ENCODE measurements around the gene PGM2L1.

The PGM2L1 gene

DNA sequence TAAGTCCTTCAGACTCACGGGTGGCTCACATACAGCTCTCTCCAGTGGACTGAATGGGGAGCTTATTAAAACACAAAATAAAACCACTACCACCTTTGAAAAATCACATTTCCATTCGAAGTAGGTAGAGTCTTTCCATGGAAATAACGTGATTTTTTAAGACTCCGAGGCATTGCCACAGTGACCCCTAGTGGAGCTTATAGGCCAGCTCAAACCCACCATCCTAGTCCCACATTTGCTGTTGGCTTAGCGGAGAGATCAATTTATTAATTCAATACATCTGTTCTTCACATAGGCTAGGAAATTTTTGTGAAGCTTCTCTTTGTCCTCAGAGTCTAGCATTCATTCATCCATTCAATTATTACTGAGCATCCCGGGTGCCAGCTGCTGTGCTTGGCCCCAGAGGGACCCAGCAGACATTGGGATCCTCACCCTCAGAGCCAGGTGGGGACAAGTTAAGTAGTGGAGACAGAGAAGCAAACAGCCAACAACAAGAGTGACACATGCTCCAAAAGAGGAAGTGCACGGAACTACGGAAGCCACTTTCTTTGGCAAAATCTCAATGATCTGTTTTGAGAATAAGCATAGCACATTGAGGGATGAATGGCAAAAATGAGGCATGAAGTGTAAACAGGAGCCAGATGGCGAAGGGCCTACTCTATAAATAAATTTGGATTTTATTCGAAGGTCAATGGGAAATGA is 76.6 kb downstream of the PGM2L1 start:
- Histone ChIP-seq H3K4me1 (ENCODE audit: low read length) (no peaks in the 10 kb centered on the region), H3K36me3 (replicated peaks; ENCODE audit: insufficient read depth, low read length) (no peaks in the 10 kb centered on the region), H3K4me3 (ENCODE audit: low read length) (no peak overlapping the region), H3K27me3 (replicated peaks; ENCODE audit: insufficient read depth, low read length) (no peaks in the 10 kb centered on the region), H3K9me3 (replicated peaks; ENCODE audit: insufficient read depth, low read length) (no peaks in the 10 kb centered on the region), H3K9ac (ENCODE audit: low read length) (no peak overlapping the region), H2AFZ (ENCODE audit: low read length) (no peak overlapping the region), H4K20me1 (ENCODE audit: insufficient read depth, low read length) (no peaks in the 10 kb centered on the region), H3K79me2 (ENCODE audit: low read length) (no peaks in the 10 kb centered on the region), H3K4me2 (ENCODE audit: low read depth, low read length) (no peak overlapping the region), H3K9me2 (replicated peaks; ENCODE audit: insufficient read depth, low read length) (no peaks in the 10 kb centered on the region), H3K27ac (ENCODE audit: low read length) (no peak overlapping the region), H3F3A (ENCODE audit: insufficient read depth, low read length) (no peaks in the 10 kb centered on the region)
- TF ChIP-seq, protein P1, sequence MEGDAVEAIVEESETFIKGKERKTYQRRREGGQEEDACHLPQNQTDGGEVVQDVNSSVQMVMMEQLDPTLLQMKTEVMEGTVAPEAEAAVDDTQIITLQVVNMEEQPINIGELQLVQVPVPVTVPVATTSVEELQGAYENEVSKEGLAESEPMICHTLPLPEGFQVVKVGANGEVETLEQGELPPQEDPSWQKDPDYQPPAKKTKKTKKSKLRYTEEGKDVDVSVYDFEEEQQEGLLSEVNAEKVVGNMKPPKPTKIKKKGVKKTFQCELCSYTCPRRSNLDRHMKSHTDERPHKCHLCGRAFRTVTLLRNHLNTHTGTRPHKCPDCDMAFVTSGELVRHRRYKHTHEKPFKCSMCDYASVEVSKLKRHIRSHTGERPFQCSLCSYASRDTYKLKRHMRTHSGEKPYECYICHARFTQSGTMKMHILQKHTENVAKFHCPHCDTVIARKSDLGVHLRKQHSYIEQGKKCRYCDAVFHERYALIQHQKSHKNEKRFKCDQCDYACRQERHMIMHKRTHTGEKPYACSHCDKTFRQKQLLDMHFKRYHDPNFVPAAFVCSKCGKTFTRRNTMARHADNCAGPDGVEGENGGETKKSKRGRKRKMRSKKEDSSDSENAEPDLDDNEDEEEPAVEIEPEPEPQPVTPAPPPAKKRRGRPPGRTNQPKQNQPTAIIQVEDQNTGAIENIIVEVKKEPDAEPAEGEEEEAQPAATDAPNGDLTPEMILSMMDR (IDR thresholded peaks at IDR 0.05; ENCODE audit: low read length), result peak; percentile 75
- TF ChIP-seq EZH2phosphoT487 (IDR thresholded peaks at IDR 0.05; ENCODE audit: low read length), result no peak
- peak; percentile 15 for DNase-seq

DNA sequence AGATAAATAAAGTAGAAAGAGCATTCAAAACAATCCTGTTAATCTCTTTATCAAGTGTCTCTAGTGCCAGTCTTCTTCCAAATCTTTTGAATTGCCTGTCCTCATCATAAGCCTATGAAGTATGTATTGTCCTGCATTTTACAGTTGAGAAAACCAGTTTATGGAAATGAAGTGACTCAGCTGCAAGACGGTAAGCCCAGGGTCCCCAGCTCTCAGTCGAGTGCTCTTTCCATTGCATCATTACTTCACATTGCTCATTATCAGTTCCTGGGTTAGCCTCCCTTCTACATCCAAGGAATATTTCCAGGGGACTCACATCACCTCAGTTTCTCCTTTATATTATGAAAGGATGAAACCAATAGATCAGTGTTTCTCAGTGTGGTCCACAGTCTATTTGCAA is 77.7 kb downstream of the PGM2L1 start:
- Histone ChIP-seq H3K79me2 (ENCODE audit: low read length) (no peaks in the 10 kb centered on the region), H3K9ac (ENCODE audit: low read length) (no peak overlapping the region), H3K4me2 (ENCODE audit: low read depth, low read length) (no peak overlapping the region), H3F3A (ENCODE audit: insufficient read depth, low read length) (no peaks in the 10 kb centered on the region), H3K27me3 (replicated peaks; ENCODE audit: insufficient read depth, low read length) (no peaks in the 10 kb centered on the region), H3K4me3 (ENCODE audit: low read length) (no peak overlapping the region), H3K36me3 (replicated peaks; ENCODE audit: insufficient read depth, low read length) (no peaks in the 10 kb centered on the region), H3K4me1 (ENCODE audit: low read length) (no peaks in the 10 kb centered on the region), H3K9me3 (replicated peaks; ENCODE audit: insufficient read depth, low read length) (no peaks in the 10 kb centered on the region), H4K20me1 (ENCODE audit: insufficient read depth, low read length) (no peaks in the 10 kb centered on the region), H3K9me2 (replicated peaks; ENCODE audit: insufficient read depth, low read length) (no peaks in the 10 kb centered on the region), H2AFZ (ENCODE audit: low read length) (no peak overlapping the region), H3K27ac (ENCODE audit: low read length) (no peak overlapping the region)
- TF ChIP-seq EZH2 (optimal IDR thresholded peaks at IDR 0.05; ENCODE audit: low read depth, low read length), result no peak
- TF ChIP-seq, protein P1 (IDR thresholded peaks at IDR 0.05; ENCODE audit: low read length), result no peak
- TF ChIP-seq EZH2phosphoT487 (IDR thresholded peaks at IDR 0.05; ENCODE audit: low read length), result no peak
- no peak for DNase-seq

DNA sequence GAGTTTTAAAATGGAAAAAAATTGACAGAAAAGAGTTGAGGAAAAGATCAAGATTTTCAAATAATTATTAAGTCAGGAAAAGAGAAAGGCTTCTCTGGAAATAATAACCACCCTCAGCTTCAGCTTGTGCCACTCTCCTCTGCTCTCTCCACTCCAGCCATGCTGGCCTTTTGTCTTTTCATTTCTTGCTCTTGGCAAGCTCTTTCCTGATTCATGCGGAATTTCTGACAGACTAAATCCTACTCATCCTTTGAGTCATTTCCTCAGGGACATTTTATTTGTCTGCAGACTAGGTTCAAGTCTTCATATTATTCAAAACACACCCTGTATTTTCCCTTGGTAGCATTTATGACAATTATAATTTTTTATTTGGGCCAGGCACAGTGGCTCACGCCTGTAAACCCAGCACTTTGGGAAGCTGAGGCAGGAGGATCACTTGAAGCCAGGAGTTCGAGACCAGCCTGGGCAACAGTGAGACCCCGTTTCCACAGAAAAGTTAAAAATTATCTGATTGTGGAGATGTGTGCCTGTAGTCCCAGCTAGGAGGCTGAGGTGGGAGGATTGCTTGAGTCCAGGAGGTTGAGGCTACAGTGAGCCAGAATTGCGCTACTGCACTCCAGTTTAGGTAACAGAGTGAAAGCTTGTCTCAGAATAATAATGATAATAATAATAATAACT is 79.0 kb downstream of the PGM2L1 start:
- Histone ChIP-seq H3K79me2 (ENCODE audit: low read length) (no peaks in the 10 kb centered on the region), H3K27ac (ENCODE audit: low read length) (no peak overlapping the region), H3K4me1 (ENCODE audit: low read length) (no peaks in the 10 kb centered on the region), H3K36me3 (replicated peaks; ENCODE audit: insufficient read depth, low read length) (no peaks in the 10 kb centered on the region), H4K20me1 (ENCODE audit: insufficient read depth, low read length) (no peaks in the 10 kb centered on the region), H3K9me2 (replicated peaks; ENCODE audit: insufficient read depth, low read length) (no peaks in the 10 kb centered on the region), H3F3A (ENCODE audit: insufficient read depth, low read length) (no peaks in the 10 kb centered on the region), H3K4me3 (ENCODE audit: low read length) (no peak overlapping the region), H3K4me2 (ENCODE audit: low read depth, low read length) (no peak overlapping the region), H3K9ac (ENCODE audit: low read length) (no peak overlapping the region), H2AFZ (ENCODE audit: low read length) (no peak overlapping the region), H3K9me3 (replicated peaks; ENCODE audit: insufficient read depth, low read length) (no peaks in the 10 kb centered on the region), H3K27me3 (replicated peaks; ENCODE audit: insufficient read depth, low read length) (no peaks in the 10 kb centered on the region)
- TF ChIP-seq, protein P1 (IDR thresholded peaks at IDR 0.05; ENCODE audit: low read length), result no peak
- no peak for TF ChIP-seq EZH2phosphoT487 (IDR thresholded peaks at IDR 0.05; ENCODE audit: low read length)
- no peak for TF ChIP-seq EZH2 (optimal IDR thresholded peaks at IDR 0.05; ENCODE audit: low read depth, low read length)
- DNase-seq, result no peak
